H9 (cell line): ENCODE data around the gene ACSS2. TPM values are rescaled to one million over a fixed set of nuclear protein-coding genes. Genes with fewer than 3 reads are reported as not detected.

ENCODE experiments used
- DNase-seq: peaks from one replicate; pipeline ENCODE4 v3.0.0-alpha.2; 2017
- H2AFZ ChIP-seq: one replicate; pipeline ENCODE4 v1.6.1; 2013; ENCODE audit warnings: mild to moderate bottlenecking, low read length, control low read depth, moderate library complexity
- H2AK5ac ChIP-seq: 2 replicates; pipeline ENCODE4 v1.6.1; 2013; ENCODE audit warnings: low read length, control low read depth, mixed read lengths; ENCODE audit not compliant: insufficient read length
- H2BK120ac ChIP-seq: one replicate; pipeline ENCODE4 v1.6.1; 2013; ENCODE audit warnings: low read depth, mild to moderate bottlenecking, low read length, control low read depth, inconsistent platforms; ENCODE audit not compliant: poor library complexity, severe bottlenecking
- H2BK12ac ChIP-seq: 2 replicates; pipeline ENCODE4 v1.6.1; 2013; ENCODE audit warnings: low read length, control low read depth, mixed read lengths, low read depth; ENCODE audit not compliant: insufficient read length
- H2BK15ac ChIP-seq: 2 replicates; pipeline ENCODE4 v1.6.1; 2013; ENCODE audit warnings: low read depth, low read length, control low read depth
- H2BK20ac ChIP-seq: one replicate; pipeline ENCODE4 v1.6.1; 2013; ENCODE audit warnings: low read depth, mild to moderate bottlenecking, low read length, control low read depth, inconsistent platforms; ENCODE audit not compliant: poor library complexity, severe bottlenecking
- H2BK5ac ChIP-seq: 2 replicates; pipeline ENCODE4 v1.6.1; 2013; ENCODE audit warnings: low read length, control low read depth, mixed read lengths; ENCODE audit not compliant: insufficient read length
- H3K14ac ChIP-seq: 2 replicates; pipeline ENCODE4 v1.6.1; 2013; ENCODE audit warnings: low read length, control low read depth; ENCODE audit not compliant: insufficient read depth
- H3K18ac ChIP-seq: 2 replicates; pipeline ENCODE4 v1.6.1; 2013; ENCODE audit warnings: low read depth, mild to moderate bottlenecking, mixed read lengths, low read length, control low read depth; ENCODE audit not compliant: insufficient read length
- H3K23ac ChIP-seq: 2 replicates; pipeline ENCODE4 v1.6.1; 2013; ENCODE audit warnings: low read length, control low read depth, mixed read lengths, low read depth; ENCODE audit not compliant: insufficient read length
- H3K23me2 ChIP-seq: 2 replicates; pipeline ENCODE4 v1.6.1; 2013; ENCODE audit warnings: low read depth, mild to moderate bottlenecking, mixed read lengths, low read length, control low read depth; ENCODE audit not compliant: insufficient read length, poor library complexity, severe bottlenecking
- H3K27ac ChIP-seq: 2 replicates; pipeline ENCODE4 v1.5.1; 2013; ENCODE audit warnings: low read length, control low read depth, mixed read lengths, low read depth; ENCODE audit not compliant: insufficient read length
- H3K27me3 ChIP-seq: 2 replicates; pipeline ENCODE4 v1.6.1; 2013; ENCODE audit warnings: low read length, control low read depth, inconsistent platforms; ENCODE audit not compliant: insufficient read depth
- H3K4ac ChIP-seq: 2 replicates; pipeline ENCODE4 v1.6.1; 2013; ENCODE audit warnings: low read depth, mild to moderate bottlenecking, control low read depth, inconsistent platforms, low read length, moderate library complexity
- H3K4me1 ChIP-seq: 2 replicates; pipeline ENCODE4 v1.6.1; 2013; ENCODE audit warnings: low read length, control low read depth, inconsistent platforms; ENCODE audit not compliant: insufficient read depth
- H3K4me2 ChIP-seq: 2 replicates; pipeline ENCODE4 v1.6.1; 2013; ENCODE audit warnings: low read length, control low read depth, mixed read lengths; ENCODE audit not compliant: insufficient read length, insufficient read depth
- H3K56ac ChIP-seq: 2 replicates; pipeline ENCODE4 v1.6.1; 2013; ENCODE audit warnings: low read depth, mild to moderate bottlenecking, mixed read lengths, low read length, control low read depth; ENCODE audit not compliant: insufficient read length
- H3K79me1 ChIP-seq: 2 replicates; pipeline ENCODE4 v1.6.1; 2013; ENCODE audit warnings: low read depth, mild to moderate bottlenecking, moderate library complexity, low read length, control low read depth, inconsistent platforms; ENCODE audit not compliant: insufficient read depth, poor library complexity, severe bottlenecking
- H3K79me2 ChIP-seq: 2 replicates; pipeline ENCODE4 v1.6.1; 2013; ENCODE audit warnings: low read length, control low read depth, inconsistent platforms; ENCODE audit not compliant: insufficient read depth
- H3K9ac ChIP-seq: 2 replicates; pipeline ENCODE4 v1.6.1; 2013; ENCODE audit warnings: low read length, control low read depth, mixed read lengths; ENCODE audit not compliant: insufficient read length; ENCODE audit errors: extremely low read depth
- H3K9me3 ChIP-seq: one replicate; pipeline ENCODE4 v1.6.1; 2013; ENCODE audit warnings: low read depth, low read length, inconsistent platforms; ENCODE audit not compliant: control insufficient read depth
- H3T11ph ChIP-seq: one replicate; pipeline ENCODE4 v1.6.1; 2013; ENCODE audit warnings: mild to moderate bottlenecking, low read length, control low read depth, inconsistent platforms
- H4K20me1 ChIP-seq: one replicate; pipeline ENCODE4 v1.6.1; 2013; ENCODE audit not compliant: control insufficient read depth, insufficient read length, insufficient read depth
- H4K5ac ChIP-seq: 2 replicates; pipeline ENCODE4 v1.6.1; 2013; ENCODE audit warnings: low read depth, mild to moderate bottlenecking, mixed read lengths, low read length, control low read depth; ENCODE audit not compliant: insufficient read length
- H4K8ac ChIP-seq: replicated peaks from 2 replicates; pipeline ENCODE4 v1.6.1; 2013; ENCODE audit warnings: low read length, control low read depth, mixed read lengths, low read depth; ENCODE audit not compliant: insufficient read length
- H4K91ac ChIP-seq: 2 replicates; pipeline ENCODE4 v1.6.1; 2013; ENCODE audit warnings: low read depth, mild to moderate bottlenecking, moderate library complexity, mixed read lengths, low read length, control low read depth; ENCODE audit not compliant: insufficient read length
- H3K27ac Mint-ChIP-seq, 3 experiments: 2 replicates in 2 of 3; 3 replicates in 1 of 3; pipeline ENCODE4 v1.8.0; 2020 to 2021; ENCODE audit warnings: mixed read lengths in 3 of 3, mild to moderate bottlenecking in 1 of 3, moderate library complexity in 1 of 3
- H3K27me3 Mint-ChIP-seq: 2 replicates; pipeline ENCODE4 v1.8.0; 2021; ENCODE audit warnings: low read depth, mild to moderate bottlenecking, moderate library complexity, mixed read lengths
- H3K36me3 Mint-ChIP-seq, 3 experiments: 2 replicates in 2 of 3; 3 replicates in 1 of 3; pipeline ENCODE4 v1.8.0; 2020 to 2021; ENCODE audit warnings: low read depth in 3 of 3, mixed read lengths in 3 of 3; ENCODE audit not compliant: insufficient read depth in 1 of 3
- H3K4me1 Mint-ChIP-seq, 2 experiments: 2 replicates each; pipeline ENCODE4 v1.8.0; 2020; ENCODE audit warnings: mixed read lengths in 2 of 2
- H3K4me3 Mint-ChIP-seq, 2 experiments: 2 replicates in 1 of 2; 3 replicates in 1 of 2; pipeline ENCODE4 v1.8.0; 2020 to 2021; ENCODE audit warnings: mild to moderate bottlenecking in 2 of 2, mixed read lengths in 2 of 2, moderate library complexity in 1 of 2
- H3K9me3 Mint-ChIP-seq, 2 experiments: 2 replicates in 1 of 2; 3 replicates in 1 of 2; pipeline ENCODE4 v1.8.0; 2020; ENCODE audit warnings: mild to moderate bottlenecking in 2 of 2, mixed read lengths in 2 of 2, moderate library complexity in 1 of 2
- WGBS: extraction: QIAGEN DNeasy Blood & Tissue Kit; methylation state at CpG from one replicate; pipeline ENCODE4 v1.1.7; 2013; ENCODE audit warnings: missing lambda C conversion rate, low lambda C conversion rate, mixed read lengths; ENCODE audit not compliant: insufficient read length; ENCODE audit errors: extremely low coverage; 5-methylcytosine and 5-hydroxymethylcytosine counted together
- total RNA-seq: library from RNA; stranded (reverse); gene quantifications from 2 replicates; pipeline ENCODE4 v1.2.1, GENCODE V29; 2021
- TF ChIP-seq, protein P1 (sequence below): fragments of 200-600 bp; sonication (generic); conservative IDR thresholded peaks from 3 replicates; pipeline ENCODE4 v1.8.0; 2021; ENCODE audit warnings: antibody characterized with exemption, mild to moderate bottlenecking

ACSS2 gene
- total RNA-seq, 1 experiment from 2014 or later = 15.4 TPM

DNA sequence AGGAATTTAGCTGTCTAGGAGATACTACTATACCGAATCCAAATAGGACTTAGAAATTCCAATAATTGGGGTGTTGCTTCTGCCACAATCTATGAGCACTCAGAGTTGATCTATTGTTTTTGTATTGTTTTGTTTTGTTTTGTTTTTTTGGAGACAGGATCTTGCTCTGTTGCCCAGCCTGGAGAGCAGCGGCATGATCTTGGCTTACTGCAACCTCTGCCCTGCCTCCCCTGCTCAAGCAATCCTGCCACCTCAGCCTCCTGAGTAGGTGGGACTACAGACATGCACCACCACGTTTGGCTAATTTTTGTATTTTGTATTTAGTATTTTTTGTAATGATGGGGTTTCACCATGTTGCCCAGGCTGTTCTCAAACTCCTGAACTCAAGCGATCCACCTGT lies 7.4 kb downstream of the ACSS2 start:
- Histone ChIP-seq H2BK20ac (no peak overlapping the region), H3K27me3 (no peaks in the 10 kb centered on the region), H3K9me3 (no peaks in the 10 kb centered on the region), H3K4me2 (no peak overlapping the region), H2BK12ac (no peak overlapping the region), H3K4ac (no peak overlapping the region), H3K9ac (no peak overlapping the region), H3K4me1 (no peaks in the 10 kb centered on the region), H3K79me2 (no peaks in the 10 kb centered on the region), H3K56ac (no peak overlapping the region), H2BK15ac (no peak overlapping the region), H3K27ac (no peak overlapping the region), H4K91ac (no peak overlapping the region), H3T11ph (no peak overlapping the region), H3K79me1 (no peaks in the 10 kb centered on the region), H2BK120ac (no peak overlapping the region), H4K20me1 (no peaks in the 10 kb centered on the region), H2AFZ (no peak overlapping the region), H3K23me2 (no peaks in the 10 kb centered on the region), H4K8ac (no peak overlapping the region), H3K23ac (no peak overlapping the region), H2AK5ac (no peak overlapping the region), H2BK5ac (no peak overlapping the region), H4K5ac (no peak overlapping the region), H3K18ac (no peak overlapping the region), H3K14ac (no peak overlapping the region)
- Mint-ChIP-seq H3K27me3 (no peaks in the 10 kb centered on the region), H3K4me3 (no peak overlapping the region), H3K36me3 (peaks cover 0 to 3% (median 3%) of the 10 kb centered on the region in 3 experiments; a peak in 3 of 7 replicates), H3K4me1 (no peaks in the 10 kb centered on the region; a peak in 1 of 4 replicates), H3K9me3 (no peaks in the 10 kb centered on the region), H3K27ac (no peak overlapping the region)
- no CpG with 5 or more reads among the region's 4 CpGs for WGBS
- no peak for DNase-seq
- TF ChIP-seq, protein P1, sequence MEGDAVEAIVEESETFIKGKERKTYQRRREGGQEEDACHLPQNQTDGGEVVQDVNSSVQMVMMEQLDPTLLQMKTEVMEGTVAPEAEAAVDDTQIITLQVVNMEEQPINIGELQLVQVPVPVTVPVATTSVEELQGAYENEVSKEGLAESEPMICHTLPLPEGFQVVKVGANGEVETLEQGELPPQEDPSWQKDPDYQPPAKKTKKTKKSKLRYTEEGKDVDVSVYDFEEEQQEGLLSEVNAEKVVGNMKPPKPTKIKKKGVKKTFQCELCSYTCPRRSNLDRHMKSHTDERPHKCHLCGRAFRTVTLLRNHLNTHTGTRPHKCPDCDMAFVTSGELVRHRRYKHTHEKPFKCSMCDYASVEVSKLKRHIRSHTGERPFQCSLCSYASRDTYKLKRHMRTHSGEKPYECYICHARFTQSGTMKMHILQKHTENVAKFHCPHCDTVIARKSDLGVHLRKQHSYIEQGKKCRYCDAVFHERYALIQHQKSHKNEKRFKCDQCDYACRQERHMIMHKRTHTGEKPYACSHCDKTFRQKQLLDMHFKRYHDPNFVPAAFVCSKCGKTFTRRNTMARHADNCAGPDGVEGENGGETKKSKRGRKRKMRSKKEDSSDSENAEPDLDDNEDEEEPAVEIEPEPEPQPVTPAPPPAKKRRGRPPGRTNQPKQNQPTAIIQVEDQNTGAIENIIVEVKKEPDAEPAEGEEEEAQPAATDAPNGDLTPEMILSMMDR = no peak
